ENCODE measurements around the gene TRIP11. TPM values are rescaled to one million over a fixed set of nuclear protein-coding genes. Genes with fewer than 3 reads are reported as not detected.

TRIP11 gene
- total RNA-seq, 1 experiment from 2014 or later: 37.3 TPM

- no peak for TF ChIP-seq SIN3A (IDR thresholded peaks at IDR 0.05; ENCODE audit: borderline replicate concordance, insufficient read depth, low read depth, low read length)
- no peak for TF ChIP-seq TCF7L2 (IDR thresholded peaks at IDR 0.05; ENCODE audit: low read depth, low read length)
- TF ChIP-seq POLR2AphosphoS5 (IDR thresholded peaks at IDR 0.05; ENCODE audit: low read depth, low read length): no peak
- TF ChIP-seq, protein P1, sequence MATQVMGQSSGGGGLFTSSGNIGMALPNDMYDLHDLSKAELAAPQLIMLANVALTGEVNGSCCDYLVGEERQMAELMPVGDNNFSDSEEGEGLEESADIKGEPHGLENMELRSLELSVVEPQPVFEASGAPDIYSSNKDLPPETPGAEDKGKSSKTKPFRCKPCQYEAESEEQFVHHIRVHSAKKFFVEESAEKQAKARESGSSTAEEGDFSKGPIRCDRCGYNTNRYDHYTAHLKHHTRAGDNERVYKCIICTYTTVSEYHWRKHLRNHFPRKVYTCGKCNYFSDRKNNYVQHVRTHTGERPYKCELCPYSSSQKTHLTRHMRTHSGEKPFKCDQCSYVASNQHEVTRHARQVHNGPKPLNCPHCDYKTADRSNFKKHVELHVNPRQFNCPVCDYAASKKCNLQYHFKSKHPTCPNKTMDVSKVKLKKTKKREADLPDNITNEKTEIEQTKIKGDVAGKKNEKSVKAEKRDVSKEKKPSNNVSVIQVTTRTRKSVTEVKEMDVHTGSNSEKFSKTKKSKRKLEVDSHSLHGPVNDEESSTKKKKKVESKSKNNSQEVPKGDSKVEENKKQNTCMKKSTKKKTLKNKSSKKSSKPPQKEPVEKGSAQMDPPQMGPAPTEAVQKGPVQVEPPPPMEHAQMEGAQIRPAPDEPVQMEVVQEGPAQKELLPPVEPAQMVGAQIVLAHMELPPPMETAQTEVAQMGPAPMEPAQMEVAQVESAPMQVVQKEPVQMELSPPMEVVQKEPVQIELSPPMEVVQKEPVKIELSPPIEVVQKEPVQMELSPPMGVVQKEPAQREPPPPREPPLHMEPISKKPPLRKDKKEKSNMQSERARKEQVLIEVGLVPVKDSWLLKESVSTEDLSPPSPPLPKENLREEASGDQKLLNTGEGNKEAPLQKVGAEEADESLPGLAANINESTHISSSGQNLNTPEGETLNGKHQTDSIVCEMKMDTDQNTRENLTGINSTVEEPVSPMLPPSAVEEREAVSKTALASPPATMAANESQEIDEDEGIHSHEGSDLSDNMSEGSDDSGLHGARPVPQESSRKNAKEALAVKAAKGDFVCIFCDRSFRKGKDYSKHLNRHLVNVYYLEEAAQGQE (IDR thresholded peaks at IDR 0.05; ENCODE audit: insufficient read depth in 1 of 2, low read depth in 2 of 2, low read length in 1 of 2): no peak
- no peak for TF ChIP-seq CTCF (IDR thresholded peaks at IDR 0.05)
- H3K27me3 ChIP-seq (ENCODE audit: control insufficient read depth, insufficient read depth, low read length): no peaks in the 10 kb centered on the region
- ATAC-seq (no peak), DNase-seq (ENCODE audit: low read depth, low spot score) (no peak)
- in situ Hi-C loops (cut with HindIII; ENCODE audit: low pct_unique_long_range_greater_than_20kb, low sequenced_read_pairs) (no loop called here), intact Hi-C loops (cut with micrococcal nuclease; ENCODE audit: unreplicated experiment) (no loop called here)
- POLR2A ChIA-PET: no interaction called here
- no peak overlapping the region for H3K27ac ChIP-seq (ENCODE audit: low read length)
- no TSS peak for BruUV-seq (replicated peaks)
- peaks cover 2% of the 10 kb centered on the region; the same call in 1 of the 2 replicates for H3K36me3 ChIP-seq (ENCODE audit: control insufficient read depth, insufficient read depth, low read length)
- CTCF ChIA-PET: interaction anchor here (0.6 kb wide), 1 partner anchor 350 kb away, joined by 3 read pairs; no protein-coding TSS in a partner anchor
- no peak overlapping the region for H3K4me3 ChIP-seq (ENCODE audit: low read depth in 2 of 2, low read length in 2 of 2)
- no peaks in the 10 kb centered on the region; the same call in 1 of the 2 replicates for H3K4me1 ChIP-seq (ENCODE audit: control insufficient read depth, insufficient read depth, low read length)
- no peaks in the 10 kb centered on the region for H3K9me3 ChIP-seq (ENCODE audit: control insufficient read depth, insufficient read depth, low read depth, low read length)
These were observed 40.9 kb downstream of the TRIP11 start for GRCh38 chr14:91998667-91999570.

DNA sequence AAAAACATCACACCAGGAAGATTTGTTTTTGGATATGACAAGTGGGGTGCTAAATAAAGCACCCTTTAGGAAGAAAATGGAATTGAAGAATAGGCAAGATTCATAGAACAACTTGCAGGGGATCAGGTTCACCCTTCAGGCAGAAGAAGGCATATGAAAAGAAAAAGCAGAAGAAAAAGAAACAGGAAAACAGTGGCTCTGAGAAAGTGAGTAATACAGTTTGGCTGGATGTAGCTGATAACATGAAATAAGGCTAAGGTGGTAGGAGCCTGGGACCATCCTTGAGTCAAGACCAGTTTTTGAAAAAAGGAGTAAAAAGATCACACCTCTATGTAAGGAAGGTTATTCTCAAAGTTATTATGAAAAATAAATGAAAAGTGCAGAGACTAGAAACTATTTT lies 42.4 kb downstream of the TRIP11 start:
- DNase-seq (ENCODE audit: low read depth, low spot score): no peak
- no peaks in the 10 kb centered on the region for H3K27me3 ChIP-seq (ENCODE audit: control insufficient read depth, insufficient read depth, low read length)
- CTCF ChIA-PET: interaction anchor here (1.1 kb wide), 1 partner anchor 12 kb away, joined by 3 read pairs; no protein-coding TSS in a partner anchor
- POLR2A ChIA-PET: no interaction called here
- in situ Hi-C loops (cut with HindIII; ENCODE audit: low pct_unique_long_range_greater_than_20kb, low sequenced_read_pairs): no loop called here
- no peak overlapping the region for H3K4me3 ChIP-seq (ENCODE audit: low read depth in 2 of 2, low read length in 2 of 2)
- TF ChIP-seq SIN3A (IDR thresholded peaks at IDR 0.05; ENCODE audit: borderline replicate concordance, insufficient read depth, low read depth, low read length): no peak
- TF ChIP-seq POLR2AphosphoS5 (IDR thresholded peaks at IDR 0.05; ENCODE audit: low read depth, low read length): no peak
- TF ChIP-seq CTCF (IDR thresholded peaks at IDR 0.05): no peak
- no peak for TF ChIP-seq TCF7L2 (IDR thresholded peaks at IDR 0.05; ENCODE audit: low read depth, low read length)
- TF ChIP-seq, protein P1 (IDR thresholded peaks at IDR 0.05; ENCODE audit: insufficient read depth in 1 of 2, low read depth in 2 of 2, low read length in 1 of 2): no peak
- BruUV-seq (replicated peaks): no TSS peak
- intact Hi-C loops (cut with micrococcal nuclease; ENCODE audit: unreplicated experiment): no loop called here
- H3K27ac ChIP-seq (ENCODE audit: low read length): no peak overlapping the region
- H3K4me1 ChIP-seq (ENCODE audit: control insufficient read depth, insufficient read depth, low read length): no peaks in the 10 kb centered on the region; the same call in 1 of the 2 replicates
- no peak for ATAC-seq
- no peaks in the 10 kb centered on the region for H3K9me3 ChIP-seq (ENCODE audit: control insufficient read depth, insufficient read depth, low read depth, low read length)
- H3K36me3 ChIP-seq (ENCODE audit: control insufficient read depth, insufficient read depth, low read length): peaks cover 2% of the 10 kb centered on the region; the same call in 1 of the 2 replicates

Data from Panc1 (cell line).